ENCODE measurements around the gene C1QTNF2. TPM values are rescaled to one million over a fixed set of nuclear protein-coding genes. Genes with fewer than 3 reads are reported as not detected.

The C1QTNF2 gene
- total and polyA plus RNA-seq, 2 donors from 2014 or later, result 1.4 to 2.8 TPM

DNA sequence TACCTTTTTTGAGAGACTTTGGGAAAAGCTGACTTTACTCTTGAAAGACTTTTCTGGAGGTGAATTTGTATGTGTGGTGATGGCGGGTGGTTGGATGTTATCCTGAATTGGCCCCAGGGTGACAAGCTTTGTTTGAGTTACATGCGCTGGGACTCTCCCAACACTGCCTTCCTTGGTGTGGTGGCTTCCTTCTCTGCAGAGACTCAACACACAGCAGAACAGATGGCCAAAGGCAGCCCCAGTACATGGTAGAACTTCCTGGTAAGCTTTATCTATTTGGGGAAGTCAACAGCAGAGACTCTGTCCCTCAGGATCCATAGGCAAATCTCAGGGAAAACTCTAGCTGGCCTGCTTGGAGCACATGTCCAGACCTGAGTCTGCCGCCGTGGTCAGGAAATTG is 18.1 kb downstream of the C1QTNF2 start:
- H3K9me3 ChIP-seq (ENCODE audit: control insufficient read depth in 2 of 3, insufficient read depth in 1 of 3, low read length in 3 of 3), result no peaks in the 10 kb centered on the region
- no peaks in the 10 kb centered on the region for H3K36me3 ChIP-seq (ENCODE audit: control insufficient read depth in 2 of 3, insufficient read depth in 3 of 3, low read length in 3 of 3)
- H3K27ac ChIP-seq (ENCODE audit: low read depth in 2 of 2, low read length in 2 of 2), result no peak overlapping the region
- H3K4me3 ChIP-seq (ENCODE audit: low read length in 3 of 3), result no peak overlapping the region
- intact Hi-C loops (cut with DNase I), result no loop called here
- DNase-seq, result no peak
- no peak overlapping the region for H3K9ac ChIP-seq (ENCODE audit: low read length in 3 of 3)
- TF ChIP-seq, protein P1, sequence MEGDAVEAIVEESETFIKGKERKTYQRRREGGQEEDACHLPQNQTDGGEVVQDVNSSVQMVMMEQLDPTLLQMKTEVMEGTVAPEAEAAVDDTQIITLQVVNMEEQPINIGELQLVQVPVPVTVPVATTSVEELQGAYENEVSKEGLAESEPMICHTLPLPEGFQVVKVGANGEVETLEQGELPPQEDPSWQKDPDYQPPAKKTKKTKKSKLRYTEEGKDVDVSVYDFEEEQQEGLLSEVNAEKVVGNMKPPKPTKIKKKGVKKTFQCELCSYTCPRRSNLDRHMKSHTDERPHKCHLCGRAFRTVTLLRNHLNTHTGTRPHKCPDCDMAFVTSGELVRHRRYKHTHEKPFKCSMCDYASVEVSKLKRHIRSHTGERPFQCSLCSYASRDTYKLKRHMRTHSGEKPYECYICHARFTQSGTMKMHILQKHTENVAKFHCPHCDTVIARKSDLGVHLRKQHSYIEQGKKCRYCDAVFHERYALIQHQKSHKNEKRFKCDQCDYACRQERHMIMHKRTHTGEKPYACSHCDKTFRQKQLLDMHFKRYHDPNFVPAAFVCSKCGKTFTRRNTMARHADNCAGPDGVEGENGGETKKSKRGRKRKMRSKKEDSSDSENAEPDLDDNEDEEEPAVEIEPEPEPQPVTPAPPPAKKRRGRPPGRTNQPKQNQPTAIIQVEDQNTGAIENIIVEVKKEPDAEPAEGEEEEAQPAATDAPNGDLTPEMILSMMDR (IDR thresholded peaks at IDR 0.05; ENCODE audit: borderline replicate concordance, extremely low read depth, insufficient read depth), result no peak
- peaks cover 0 to 3% (median 0%) of the 10 kb centered on the region in 3 donors for H3K4me1 ChIP-seq (ENCODE audit: control insufficient read depth in 2 of 3, insufficient read depth in 2 of 3, low read depth in 1 of 3, low read length in 3 of 3)
- FAIRE-seq, result no peak
- no peaks in the 10 kb centered on the region for H3K27me3 ChIP-seq (ENCODE audit: control insufficient read depth, insufficient read depth, low read length)

DNA sequence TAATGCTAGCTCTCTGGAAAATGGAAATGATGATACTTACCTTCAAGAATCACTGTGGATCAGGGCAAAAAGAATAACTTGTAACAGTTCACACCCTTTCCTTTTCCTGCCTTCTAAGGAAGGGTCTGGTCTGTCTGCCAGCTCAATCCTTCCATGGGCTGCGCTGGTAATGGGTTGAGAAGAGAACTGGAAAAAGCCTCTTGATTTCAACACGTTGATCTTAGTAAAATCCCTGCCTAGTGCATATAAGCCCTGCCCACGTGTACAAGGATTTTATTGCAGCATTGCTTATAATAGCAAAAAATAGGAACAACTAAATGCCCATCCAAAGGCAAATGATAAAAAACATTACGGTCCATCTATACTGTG is 20.5 kb downstream of the C1QTNF2 start:
- H3K9ac ChIP-seq (ENCODE audit: low read length in 3 of 3), result no peak overlapping the region
- H3K27me3 ChIP-seq (ENCODE audit: control insufficient read depth, insufficient read depth, low read length), result no peaks in the 10 kb centered on the region
- no peak for DNase-seq
- no peak for FAIRE-seq
- no peak overlapping the region for H3K27ac ChIP-seq (ENCODE audit: low read depth in 2 of 2, low read length in 2 of 2)
- H3K36me3 ChIP-seq (ENCODE audit: control insufficient read depth in 2 of 3, insufficient read depth in 3 of 3, low read length in 3 of 3), result no peaks in the 10 kb centered on the region
- no peak overlapping the region for H3K4me3 ChIP-seq (ENCODE audit: low read length in 3 of 3)
- H3K4me1 ChIP-seq (ENCODE audit: control insufficient read depth in 2 of 3, insufficient read depth in 2 of 3, low read depth in 1 of 3, low read length in 3 of 3), result peaks cover 0 to 3% (median 0%) of the 10 kb centered on the region in 3 donors
- no peaks in the 10 kb centered on the region for H3K9me3 ChIP-seq (ENCODE audit: control insufficient read depth in 2 of 3, insufficient read depth in 1 of 3, low read length in 3 of 3)
- intact Hi-C loops (cut with DNase I), result loop anchor here (5.0 kb wide), 1 partner anchor 153 kb away; no protein-coding TSS in a partner anchor
- TF ChIP-seq, protein P1 (IDR thresholded peaks at IDR 0.05; ENCODE audit: borderline replicate concordance, extremely low read depth, insufficient read depth), result no peak

DNA sequence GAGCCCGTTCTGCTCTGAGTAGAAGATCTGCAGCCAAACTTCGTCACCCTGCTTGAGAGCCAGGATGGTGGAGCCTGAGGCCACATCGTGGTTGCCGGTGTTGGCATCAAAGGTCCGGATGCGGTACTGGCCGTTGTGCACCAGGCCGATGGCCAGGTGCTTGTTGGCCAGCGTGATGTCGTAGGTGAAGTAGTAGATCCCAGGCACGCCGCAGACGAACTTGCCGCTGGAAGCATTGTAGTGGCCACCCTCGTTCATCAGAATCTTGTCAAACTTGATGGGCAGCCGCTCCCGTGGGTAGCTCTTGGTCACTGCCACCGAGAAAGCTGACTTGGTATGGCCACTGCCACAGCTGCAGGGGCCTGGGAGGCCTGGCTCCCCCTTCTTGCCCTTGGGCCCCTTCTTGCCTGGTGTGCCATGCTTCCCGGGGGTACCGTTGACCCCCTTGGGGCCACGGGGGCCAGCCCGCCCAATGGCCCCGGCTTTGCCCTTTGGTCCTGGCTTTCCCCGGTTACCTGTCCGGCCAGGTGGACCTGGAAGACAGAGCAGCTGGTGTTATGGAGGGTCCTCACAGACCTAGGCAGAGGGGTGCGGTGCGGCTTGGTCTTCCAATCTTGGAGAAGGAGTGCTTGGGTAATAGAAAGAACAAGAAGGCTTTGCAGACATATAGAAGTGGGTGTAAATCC is 21.0 kb downstream of the C1QTNF2 start:
- TF ChIP-seq, protein P1 (IDR thresholded peaks at IDR 0.05; ENCODE audit: borderline replicate concordance, extremely low read depth, insufficient read depth), result no peak
- H3K27ac ChIP-seq (ENCODE audit: low read depth in 2 of 2, low read length in 2 of 2), result no peak overlapping the region
- intact Hi-C loops (cut with DNase I), result loop anchor here (5.0 kb wide), 1 partner anchor 152 kb away; no protein-coding TSS in a partner anchor
- H3K4me1 ChIP-seq (ENCODE audit: control insufficient read depth in 2 of 3, insufficient read depth in 2 of 3, low read depth in 1 of 3, low read length in 3 of 3), result peaks cover 0 to 3% (median 0%) of the 10 kb centered on the region in 3 donors
- DNase-seq, result no peak
- H3K9me3 ChIP-seq (ENCODE audit: control insufficient read depth in 2 of 3, insufficient read depth in 1 of 3, low read length in 3 of 3), result no peaks in the 10 kb centered on the region
- H3K9ac ChIP-seq (ENCODE audit: low read length in 3 of 3), result no peak overlapping the region
- FAIRE-seq, result no peak
- H3K4me3 ChIP-seq (ENCODE audit: low read length in 3 of 3), result no peak overlapping the region
- H3K36me3 ChIP-seq (ENCODE audit: control insufficient read depth in 2 of 3, insufficient read depth in 3 of 3, low read length in 3 of 3), result no peaks in the 10 kb centered on the region
- no peaks in the 10 kb centered on the region for H3K27me3 ChIP-seq (ENCODE audit: control insufficient read depth, insufficient read depth, low read length)
